HG02870 (cell line): ENCODE results near the gene NCKAP5L.

Source experiments
- ATAC-seq: cut with Tn5 transposase; IDR thresholded peaks from one replicate; pipeline ENCODE4 v1.9.1; 2021; ENCODE audit warnings: mild to moderate bottlenecking, moderate library complexity; ENCODE audit not compliant: unreplicated experiment

NCKAP5L gene

DNA sequence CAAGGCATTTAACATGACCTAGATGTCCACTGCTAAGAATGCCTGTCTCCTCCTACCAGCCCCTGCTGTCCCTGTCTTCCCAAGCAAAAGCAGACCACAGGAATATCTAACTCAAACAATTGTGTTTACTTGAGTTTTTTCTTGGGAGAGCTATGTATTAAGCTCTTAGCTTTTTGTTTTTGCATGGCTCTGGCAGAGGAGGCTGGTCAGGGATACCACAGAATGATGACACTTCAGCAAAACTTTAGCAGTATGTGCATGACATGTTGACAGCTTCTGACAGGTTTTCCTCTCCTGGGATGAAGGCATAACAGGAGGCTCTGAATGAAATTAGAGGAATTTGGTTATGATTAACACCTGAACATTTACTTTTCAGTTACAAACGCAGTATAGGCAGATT is 79.9 kb downstream of the NCKAP5L start:
- ATAC-seq: no peak

DNA sequence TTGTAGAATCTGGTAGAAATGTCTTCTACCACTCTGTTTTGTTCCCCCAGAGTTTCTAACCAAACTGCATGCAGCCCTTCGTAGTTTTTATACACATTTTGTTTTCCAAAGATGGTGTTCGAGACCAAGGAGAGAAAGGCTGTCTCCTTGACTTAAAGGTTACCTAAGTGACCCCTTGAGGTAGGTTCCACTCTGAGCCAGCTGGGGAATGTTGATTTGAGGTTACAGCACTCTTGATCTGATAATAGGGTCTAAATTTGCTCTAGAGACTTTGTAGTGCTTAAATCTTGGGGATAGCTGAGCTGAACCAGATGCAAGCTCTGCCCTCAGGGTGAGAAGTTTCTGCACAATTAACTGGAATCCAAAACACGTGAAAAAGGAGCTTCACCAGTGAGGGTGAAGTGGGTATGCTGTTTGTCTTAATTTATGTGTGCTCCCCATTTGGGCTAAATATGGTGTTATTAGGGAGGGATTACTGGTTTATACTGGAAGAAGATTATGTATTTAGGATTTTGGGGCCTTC is 83.8 kb downstream of the NCKAP5L start:
- ATAC-seq: no peak

DNA sequence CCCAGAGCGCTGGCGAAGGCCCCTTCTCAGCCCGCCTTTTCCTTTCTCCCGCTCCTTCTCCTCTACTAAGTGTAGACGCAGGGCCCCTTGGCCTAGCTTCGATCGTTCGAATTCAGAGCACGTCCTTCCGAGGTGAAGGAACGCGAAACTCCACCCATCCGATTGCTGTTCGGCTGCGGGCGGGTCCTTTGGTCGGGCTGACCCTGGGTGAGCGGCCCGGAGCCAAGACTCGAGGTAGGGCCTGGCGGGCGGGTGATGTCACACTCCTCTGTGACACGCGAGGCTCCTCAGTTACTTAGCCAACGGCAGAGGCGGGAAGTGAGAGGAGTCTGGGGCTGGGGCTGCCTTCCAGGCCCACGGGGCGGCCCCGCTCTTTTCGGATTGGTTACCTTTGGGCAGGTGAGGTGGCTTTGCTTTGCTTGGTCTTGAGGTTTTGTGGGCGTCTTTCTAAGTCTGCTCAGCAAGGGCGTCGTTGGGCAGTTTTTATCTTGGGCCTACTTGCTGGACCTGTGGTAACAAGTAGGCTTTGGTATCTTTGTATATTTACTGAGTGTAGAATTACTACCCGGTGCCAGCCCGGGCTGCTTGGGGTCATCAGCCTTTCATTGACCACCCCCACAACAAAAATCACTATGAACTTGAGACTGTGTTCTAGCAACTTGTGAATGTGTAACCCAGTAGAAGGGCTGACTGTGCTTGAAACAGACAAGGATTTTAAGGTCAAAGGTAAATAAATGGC is 86.2 kb downstream of the NCKAP5L start:
- ATAC-seq: peak; percentile 49
